Tibial artery (tissue), 4 donors: ENCODE results near the gene REEP1.

Experiments used
- DNase-seq, 2 donors: peaks; one replicate each; pipeline ENCODE4 v3.0.0-alpha.2; 2019
- H3K27ac ChIP-seq, 2 donors: fragments of 200-600 bp; sonication (generic) in 1 of 2; 1 replicate in 1 of 2; 2 replicates in 1 of 2; pipeline ENCODE4 v1.5.1; 2018 to 2019; ENCODE audit warnings: mild to moderate bottlenecking in 1 of 2
- H3K27me3 ChIP-seq, 2 donors: fragments of 200-600 bp; sonication (generic) in 1 of 2; one replicate each; pipeline versions ENCODE4 v1.5.1 to v1.6.0; 2016 to 2019
- H3K36me3 ChIP-seq, 3 donors: fragments of 200-600 bp; sonication (generic) in 2 of 3; one replicate each; pipeline ENCODE4 v1.5.1; 2016 to 2019; ENCODE audit warnings: mild to moderate bottlenecking in 2 of 3
- H3K4me1 ChIP-seq, 4 donors: fragments of 200-600 bp; sonication (generic) in 2 of 4; 1 replicate in 3 of 4; 2 replicates in 1 of 4; pipeline ENCODE4 v1.5.1; 2016 to 2019
- H3K4me3 ChIP-seq, 2 donors: fragments of 200-600 bp; sonication (generic) in 1 of 2; 1 replicate in 1 of 2; 2 replicates in 1 of 2; pipeline ENCODE4 v1.5.1; 2018 to 2019; ENCODE audit warnings: mild to moderate bottlenecking in 2 of 2
- H3K9me3 ChIP-seq, 3 donors: fragments of 200-600 bp; sonication (generic) in 1 of 3; one replicate each; pipeline ENCODE4 v1.5.1; 2016 to 2019
- CTCF ChIP-seq, 2 experiments: fragments of 200-600 bp in 1 of 2; fragments of 450-650 bp in 1 of 2; IDR thresholded peaks; one replicate each; pipeline ENCODE4 v1.5.1; 2017 to 2019; ENCODE audit warnings: antibody characterized with exemption in 2 of 2, mild to moderate bottlenecking in 1 of 2, moderate library complexity in 1 of 2
- intact Hi-C: fragments of 100-400 bp; cut with DNase I; formaldehyde crosslinking; loops from one replicate; pipeline ENCODE4 v1.15.0; 2023; ENCODE audit warnings: low total_unique reads

REEP1 gene

DNA sequence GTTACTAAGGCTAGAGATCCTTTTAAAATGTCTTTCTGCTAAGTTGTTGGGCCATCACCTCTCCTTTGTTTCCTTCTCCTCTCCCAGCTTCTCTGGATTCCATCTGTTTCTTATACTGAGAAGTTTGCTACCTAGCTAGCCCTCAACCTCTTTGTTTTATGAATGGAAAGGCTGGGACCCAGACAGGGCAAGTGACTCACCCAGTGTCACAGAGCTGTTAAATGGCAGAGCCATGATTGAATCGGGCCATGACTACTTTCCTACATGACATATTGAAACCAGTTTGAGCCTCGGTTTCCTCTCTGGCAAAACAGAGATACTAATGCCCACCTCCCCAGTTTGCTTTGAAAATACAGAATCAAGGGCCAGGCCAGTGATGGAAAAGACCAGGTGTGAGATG, 24.1 kb downstream of the REEP1 start:
- no peak overlapping the region for H3K27ac ChIP-seq
- DNase-seq: no peak
- intact Hi-C loops: no loop called here
- H3K4me3 ChIP-seq: no peak overlapping the region
- no peaks in the 10 kb centered on the region for H3K4me1 ChIP-seq
- no peaks in the 10 kb centered on the region for H3K36me3 ChIP-seq
- H3K9me3 ChIP-seq: no peaks in the 10 kb centered on the region
- no peak for TF ChIP-seq CTCF (IDR thresholded peaks at IDR 0.05)
- no peaks in the 10 kb centered on the region for H3K27me3 ChIP-seq

GRCh38 chr2:86311879-86312278, 25.5 kb downstream of the REEP1 start:
- Histone ChIP-seq H3K4me1 (peaks cover 0 to under 1% (median 0%) of the 10 kb centered on the region in 4 donors), H3K36me3 (no peaks in the 10 kb centered on the region), H3K27me3 (no peaks in the 10 kb centered on the region), H3K4me3 (no peak overlapping the region), H3K27ac (no peak overlapping the region), H3K9me3 (no peaks in the 10 kb centered on the region)
- no peak for DNase-seq
- TF ChIP-seq CTCF (IDR thresholded peaks at IDR 0.05): no peak
- intact Hi-C loops: no loop called here

- intact Hi-C loops: loop anchor here (10.0 kb wide), 1 partner anchor 55 kb away; no protein-coding TSS in a partner anchor
- no peaks in the 10 kb centered on the region for H3K27me3 ChIP-seq
- no peak overlapping the region for H3K27ac ChIP-seq
- no peaks in the 10 kb centered on the region for H3K36me3 ChIP-seq
- DNase-seq: no peak
- H3K4me3 ChIP-seq: no peak overlapping the region
- H3K9me3 ChIP-seq: no peaks in the 10 kb centered on the region
- no peak for TF ChIP-seq CTCF (IDR thresholded peaks at IDR 0.05)
- peaks cover 0 to 19% (median 8%) of the 10 kb centered on the region in 4 donors for H3K4me1 ChIP-seq
These were observed 27.5 kb downstream of the REEP1 start for GRCh38 chr2:86309966-86310365.

GRCh38 chr2:86308984-86309695, 28.3 kb downstream of the REEP1 start:
- Histone ChIP-seq H3K9me3 (no peaks in the 10 kb centered on the region), H3K4me1 (peaks cover 0 to 19% (median 8%) of the 10 kb centered on the region in 4 donors), H3K27ac (no peak overlapping the region), H3K36me3 (no peaks in the 10 kb centered on the region), H3K27me3 (no peaks in the 10 kb centered on the region), H3K4me3 (no peak overlapping the region)
- DNase-seq: no peak
- intact Hi-C loops: loop anchor here (10.0 kb wide), 1 partner anchor 56 kb away; no protein-coding TSS in a partner anchor
- TF ChIP-seq CTCF (IDR thresholded peaks at IDR 0.05): no peak

DNA sequence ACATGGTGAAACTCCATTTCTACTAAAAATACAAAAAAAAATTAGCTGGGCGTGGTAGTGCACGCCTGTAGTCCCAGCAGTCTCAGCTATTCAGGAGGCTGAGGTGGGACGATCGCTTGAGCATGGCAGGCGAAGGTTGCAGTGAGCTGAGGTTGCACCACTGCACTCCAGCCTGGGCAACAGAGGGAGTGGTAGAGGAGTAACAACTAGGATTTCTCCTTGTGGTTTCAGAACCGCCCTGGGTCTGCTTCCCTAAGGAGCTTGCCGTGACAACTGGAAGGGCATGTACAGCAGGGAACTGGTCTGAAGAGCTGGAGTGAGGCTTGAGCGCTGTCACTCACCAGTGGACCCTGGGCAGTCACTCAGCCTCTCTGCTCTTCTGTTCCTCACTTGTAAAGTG, 29.1 kb downstream of the REEP1 start:
- H3K36me3 ChIP-seq: no peaks in the 10 kb centered on the region
- H3K4me3 ChIP-seq: no peak overlapping the region
- no peak overlapping the region for H3K27ac ChIP-seq
- no peaks in the 10 kb centered on the region for H3K9me3 ChIP-seq
- no peak for TF ChIP-seq CTCF (IDR thresholded peaks at IDR 0.05)
- DNase-seq: no peak
- intact Hi-C loops: loop anchor here (10.0 kb wide), 1 partner anchor 56 kb away; no protein-coding TSS in a partner anchor
- H3K4me1 ChIP-seq: peaks cover 0 to 21% (median 8%) of the 10 kb centered on the region in 4 donors
- no peaks in the 10 kb centered on the region for H3K27me3 ChIP-seq
